DND-41 (cell line): ENCODE results near the gene STEAP1B.
A peak's percentile ranks its signal among the peaks of the same experiment; 100 is the strongest.

Experiments used
- CTCF ChIP-seq: IDR thresholded peaks from 2 replicates; pipeline ENCODE4 v1.5.1; 2012; ENCODE audit warnings: borderline replicate concordance, low read length, moderate library complexity, mild to moderate bottlenecking; ENCODE audit not compliant: poor library complexity, severe bottlenecking; ENCODE audit errors: extremely low read depth
- EZH2 ChIP-seq: IDR thresholded peaks from 3 replicates; pipeline ENCODE4 v1.6.1; 2012; ENCODE audit warnings: borderline replicate concordance, low read depth, mild to moderate bottlenecking, moderate library complexity, low read length, inconsistent platforms; ENCODE audit not compliant: severe bottlenecking

- TF ChIP-seq CTCF = peak; percentile 11
- no peak for TF ChIP-seq EZH2
These were observed 46.9 kb downstream of the STEAP1B start for GRCh38 chr7:22452960-22453558.
